ENCODE results near the gene RHOV. TPM values are rescaled to one million over a fixed set of nuclear protein-coding genes. Genes with fewer than 3 reads are reported as not detected.

The RHOV gene
- total RNA-seq, 3 donors from 2014 or later = 1.6 to 6.2 (median 3.5) TPM

DNA sequence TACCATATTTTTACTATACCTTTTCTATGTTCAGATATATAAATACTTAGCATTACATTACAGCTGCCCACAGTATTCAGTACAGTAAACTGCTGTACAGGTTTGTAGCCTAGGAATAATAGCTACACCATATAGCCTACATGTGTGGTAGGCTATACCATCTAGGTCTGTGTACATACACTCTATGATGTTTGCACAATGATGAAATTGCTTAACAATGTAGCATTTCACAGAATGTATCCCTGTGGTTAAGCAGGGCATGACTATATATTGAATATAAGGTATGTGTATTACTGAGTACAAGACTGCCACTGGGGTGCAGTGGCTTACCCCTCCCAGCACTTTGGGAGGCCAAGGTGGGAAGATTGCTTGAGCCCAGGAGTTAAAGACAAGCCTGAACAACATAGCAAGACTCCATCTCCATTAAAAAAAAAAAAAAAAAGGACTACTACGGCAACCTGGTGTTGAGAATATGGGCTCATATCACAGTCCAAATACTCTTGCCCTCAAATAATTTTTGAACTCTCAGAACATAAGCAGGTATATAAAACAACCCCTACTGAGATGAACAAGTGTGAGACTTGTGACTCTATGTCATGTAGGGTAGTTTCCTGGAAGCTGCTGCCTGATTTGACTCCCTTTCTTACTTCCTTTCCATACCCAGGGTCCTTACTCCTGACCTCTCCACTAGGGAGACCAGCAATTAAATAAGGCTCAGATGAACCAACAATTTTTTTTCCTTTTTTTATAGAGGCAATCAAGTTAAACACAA, 50.3 kb downstream of the RHOV start:
- Histone ChIP-seq H3K4me1 (ENCODE audit: low read depth) (peaks cover 22% of the 10 kb centered on the region), H3K9me3 (no peaks in the 10 kb centered on the region), H3K36me3 (ENCODE audit: low read depth) (no peaks in the 10 kb centered on the region), H3K4me3 (no peak overlapping the region)
- DNase-seq (no peak), ATAC-seq (peak; percentile 68)
- intact Hi-C loops (cut with DNase I, micrococcal nuclease) = no loop called here
- TF ChIP-seq, protein P1, sequence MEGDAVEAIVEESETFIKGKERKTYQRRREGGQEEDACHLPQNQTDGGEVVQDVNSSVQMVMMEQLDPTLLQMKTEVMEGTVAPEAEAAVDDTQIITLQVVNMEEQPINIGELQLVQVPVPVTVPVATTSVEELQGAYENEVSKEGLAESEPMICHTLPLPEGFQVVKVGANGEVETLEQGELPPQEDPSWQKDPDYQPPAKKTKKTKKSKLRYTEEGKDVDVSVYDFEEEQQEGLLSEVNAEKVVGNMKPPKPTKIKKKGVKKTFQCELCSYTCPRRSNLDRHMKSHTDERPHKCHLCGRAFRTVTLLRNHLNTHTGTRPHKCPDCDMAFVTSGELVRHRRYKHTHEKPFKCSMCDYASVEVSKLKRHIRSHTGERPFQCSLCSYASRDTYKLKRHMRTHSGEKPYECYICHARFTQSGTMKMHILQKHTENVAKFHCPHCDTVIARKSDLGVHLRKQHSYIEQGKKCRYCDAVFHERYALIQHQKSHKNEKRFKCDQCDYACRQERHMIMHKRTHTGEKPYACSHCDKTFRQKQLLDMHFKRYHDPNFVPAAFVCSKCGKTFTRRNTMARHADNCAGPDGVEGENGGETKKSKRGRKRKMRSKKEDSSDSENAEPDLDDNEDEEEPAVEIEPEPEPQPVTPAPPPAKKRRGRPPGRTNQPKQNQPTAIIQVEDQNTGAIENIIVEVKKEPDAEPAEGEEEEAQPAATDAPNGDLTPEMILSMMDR (IDR thresholded peaks at IDR 0.05) = no peak

Other genes with a start within 250 kb of the RHOV start
- 10 to 100 TPM in 1 of 3 donors, 1 to 10 TPM in 2; 2.9 to 13.1 (median 8.3) TPM for gene RAD51, start 179.1 kb downstream of the RHOV start, total RNA-seq
- gene RMDN3, start 119.0 kb downstream of the RHOV start, total RNA-seq = 10 to 100 TPM; 30.1 to 38.4 (median 37.8) TPM
- gene GCHFR, start 110.2 kb downstream of the RHOV start, total RNA-seq = 10 to 100 TPM; 12.0 to 25.5 (median 18.2) TPM
- gene C15orf62, start 104.3 kb downstream of the RHOV start, total RNA-seq = under 1 TPM; 0.32 to 0.63 (median 0.35) TPM
- 10 to 100 TPM; 22.2 to 37.5 (median 36.5) TPM for gene ZFYVE19, start 67.1 kb downstream of the RHOV start, total RNA-seq
- gene DNAJC17, start 66.8 kb downstream of the RHOV start, total RNA-seq = 10 to 100 TPM; 29.6 to 47.6 (median 36.5) TPM
- gene PPP1R14D, start 45.5 kb downstream of the RHOV start, total RNA-seq = 100 to 1,000 TPM in 2 of 3 donors, 10 to 100 TPM in 1; 57.5 to 186 (median 154) TPM
- 100 to 1,000 TPM; 167 to 415 (median 324) TPM for gene SPINT1, start 30.2 kb downstream of the RHOV start, total RNA-seq
- gene VPS18, start 20.2 kb upstream of the RHOV start, total RNA-seq = 10 to 100 TPM; 14.1 to 21.1 (median 18.0) TPM
- gene DLL4, start 55.1 kb upstream of the RHOV start, total RNA-seq = 10 to 100 TPM in 2 of 3 donors, 1 to 10 TPM in 1; 9.4 to 23.0 (median 15.6) TPM
- 1 to 10 TPM in 2 of 3 donors, under 1 TPM in 1; 0.69 to 3.1 (median 2.6) TPM for gene CHAC1, start 79.2 kb upstream of the RHOV start, total RNA-seq
- 10 to 100 TPM; 22.7 to 28.0 (median 26.3) TPM for gene INO80, start 242.0 kb upstream of the RHOV start, total RNA-seq